ENCODE measurements around the gene SLC24A5.
A peak's percentile ranks its signal among the peaks of the same experiment; 100 is the strongest.

Gene SLC24A5

DNA sequence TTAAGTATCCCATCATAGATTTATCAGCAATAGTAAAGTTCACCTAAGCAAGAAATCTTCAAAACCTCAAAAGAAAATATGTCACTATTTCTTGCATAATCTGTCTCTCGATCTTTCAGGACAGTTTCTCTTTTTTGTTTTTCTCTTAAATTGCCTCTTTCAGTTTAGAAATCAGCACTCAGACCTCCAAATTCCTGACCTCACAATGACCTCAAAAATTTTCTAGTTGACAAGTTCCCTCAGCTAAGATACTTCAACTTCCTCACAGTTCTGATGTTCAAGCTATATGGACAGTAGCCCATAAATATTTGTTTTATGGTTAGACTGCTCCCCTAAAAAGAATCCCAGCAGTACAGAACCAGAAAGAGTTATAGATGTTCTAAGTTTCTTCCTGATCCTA, 24.1 kb downstream of the SLC24A5 start:
- TF ChIP-seq, protein P1, sequence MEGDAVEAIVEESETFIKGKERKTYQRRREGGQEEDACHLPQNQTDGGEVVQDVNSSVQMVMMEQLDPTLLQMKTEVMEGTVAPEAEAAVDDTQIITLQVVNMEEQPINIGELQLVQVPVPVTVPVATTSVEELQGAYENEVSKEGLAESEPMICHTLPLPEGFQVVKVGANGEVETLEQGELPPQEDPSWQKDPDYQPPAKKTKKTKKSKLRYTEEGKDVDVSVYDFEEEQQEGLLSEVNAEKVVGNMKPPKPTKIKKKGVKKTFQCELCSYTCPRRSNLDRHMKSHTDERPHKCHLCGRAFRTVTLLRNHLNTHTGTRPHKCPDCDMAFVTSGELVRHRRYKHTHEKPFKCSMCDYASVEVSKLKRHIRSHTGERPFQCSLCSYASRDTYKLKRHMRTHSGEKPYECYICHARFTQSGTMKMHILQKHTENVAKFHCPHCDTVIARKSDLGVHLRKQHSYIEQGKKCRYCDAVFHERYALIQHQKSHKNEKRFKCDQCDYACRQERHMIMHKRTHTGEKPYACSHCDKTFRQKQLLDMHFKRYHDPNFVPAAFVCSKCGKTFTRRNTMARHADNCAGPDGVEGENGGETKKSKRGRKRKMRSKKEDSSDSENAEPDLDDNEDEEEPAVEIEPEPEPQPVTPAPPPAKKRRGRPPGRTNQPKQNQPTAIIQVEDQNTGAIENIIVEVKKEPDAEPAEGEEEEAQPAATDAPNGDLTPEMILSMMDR (IDR thresholded peaks at IDR 0.05; ENCODE audit: insufficient read depth, low read length, missing control alignments): no peak
- no peak for DNase-seq (ENCODE audit: low read depth, low spot score)
- no peak overlapping the region for H3K4me3 ChIP-seq (ENCODE audit: low read depth, low read length)
- CTCF ChIA-PET: no interaction called here
- POLR2A ChIA-PET: no interaction called here

DNA sequence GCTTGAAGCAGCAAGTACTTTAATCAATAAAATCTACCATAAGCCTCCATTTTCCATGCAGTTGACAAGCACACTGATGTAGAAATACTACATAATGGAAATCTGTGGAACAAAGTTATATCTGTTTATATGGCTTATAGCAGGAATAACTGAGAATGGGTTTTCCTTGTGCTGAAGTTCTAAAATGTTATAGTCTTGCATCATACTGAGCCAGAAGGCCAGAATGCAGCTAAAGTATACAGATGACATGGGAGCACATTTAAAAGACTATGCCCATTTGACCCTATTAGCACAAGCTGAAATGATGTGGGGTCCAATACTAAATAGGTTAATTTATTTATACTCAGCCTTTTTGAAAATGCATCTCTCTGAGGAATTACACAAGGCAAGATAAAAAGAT, 25.1 kb downstream of the SLC24A5 start:
- H3K4me3 ChIP-seq (ENCODE audit: low read depth, low read length): no peak overlapping the region
- TF ChIP-seq, protein P1 (IDR thresholded peaks at IDR 0.05; ENCODE audit: insufficient read depth, low read length, missing control alignments): no peak
- POLR2A ChIA-PET: no interaction called here
- CTCF ChIA-PET: no interaction called here
- no peak for DNase-seq (ENCODE audit: low read depth, low spot score)

DNA sequence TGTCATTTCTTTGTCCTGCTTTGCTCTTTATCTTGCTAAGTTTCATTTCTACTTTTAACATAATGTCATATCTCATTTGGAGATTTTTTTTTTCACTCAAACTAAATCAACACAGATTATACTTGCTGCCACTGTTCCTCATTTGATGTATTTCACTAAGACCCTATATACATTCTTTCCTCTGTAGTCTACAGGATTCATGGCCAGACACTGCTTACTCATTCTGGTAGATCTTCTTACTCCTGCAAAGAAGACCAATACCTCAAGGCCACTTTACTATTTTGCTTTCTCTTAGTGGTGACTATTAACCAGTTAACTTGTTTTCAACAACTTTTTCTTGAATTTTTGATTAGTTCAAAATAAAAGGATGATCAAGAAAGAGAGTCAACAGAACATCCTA, 26.6 kb downstream of the SLC24A5 start:
- H3K4me3 ChIP-seq (ENCODE audit: low read depth, low read length): no peak overlapping the region
- ChIA-PET CTCF (no interaction called here), POLR2A (no interaction called here)
- TF ChIP-seq, protein P1 (IDR thresholded peaks at IDR 0.05; ENCODE audit: insufficient read depth, low read length, missing control alignments): no peak
- no peak for DNase-seq (ENCODE audit: low read depth, low spot score)

DNA sequence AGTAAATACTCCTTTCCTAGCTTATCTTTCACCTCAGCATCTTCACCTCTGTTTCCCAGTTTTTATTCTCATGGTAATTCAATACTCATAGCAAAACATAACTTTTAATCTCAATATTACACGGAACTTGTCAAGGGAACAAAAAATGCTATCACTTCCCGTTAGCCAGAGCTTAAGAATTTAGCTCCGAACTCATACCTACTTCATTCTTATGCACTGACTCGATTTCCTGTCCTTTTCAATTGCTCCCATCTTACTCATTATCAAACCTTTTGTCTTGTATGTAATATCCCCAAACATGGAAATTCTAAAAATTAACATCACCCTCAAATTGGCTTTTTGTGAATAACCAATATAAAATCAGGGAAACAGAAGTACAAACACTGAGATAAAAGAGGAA, 29.1 kb downstream of the SLC24A5 start:
- ChIA-PET CTCF (interaction anchor here (1.4 kb wide), 1 partner anchor 24 kb away, joined by 3 read pairs; no protein-coding TSS in a partner anchor), POLR2A (no interaction called here)
- H3K4me3 ChIP-seq (ENCODE audit: low read depth, low read length): no peak overlapping the region
- peak; percentile 26 for DNase-seq (ENCODE audit: low read depth, low spot score)
- TF ChIP-seq, protein P1 (IDR thresholded peaks at IDR 0.05; ENCODE audit: insufficient read depth, low read length, missing control alignments): no peak

DNA sequence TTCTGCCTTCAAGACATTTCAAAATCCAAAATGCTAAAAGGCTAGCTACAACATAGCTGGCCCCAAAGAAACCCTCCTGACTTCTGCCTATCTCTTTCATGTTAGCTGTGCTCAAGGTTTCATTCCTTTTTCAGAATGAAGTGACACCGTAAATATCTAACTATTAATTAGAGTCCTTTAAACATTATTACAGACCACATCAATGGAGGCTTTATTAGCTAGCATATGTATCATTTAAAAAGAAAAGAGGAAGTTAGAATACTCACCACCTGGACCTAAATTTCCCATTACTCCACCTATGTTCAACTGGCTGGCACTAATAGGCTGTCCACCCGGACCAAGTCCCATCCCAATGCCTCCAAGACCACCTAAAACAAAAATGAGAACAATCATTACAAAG, 32.7 kb downstream of the SLC24A5 start:
- TF ChIP-seq, protein P1 (IDR thresholded peaks at IDR 0.05; ENCODE audit: insufficient read depth, low read length, missing control alignments): no peak
- no peak for DNase-seq (ENCODE audit: low read depth, low spot score)
- ChIA-PET POLR2A (no interaction called here), CTCF (no interaction called here)
- H3K4me3 ChIP-seq (ENCODE audit: low read depth, low read length): no peak overlapping the region

DNA sequence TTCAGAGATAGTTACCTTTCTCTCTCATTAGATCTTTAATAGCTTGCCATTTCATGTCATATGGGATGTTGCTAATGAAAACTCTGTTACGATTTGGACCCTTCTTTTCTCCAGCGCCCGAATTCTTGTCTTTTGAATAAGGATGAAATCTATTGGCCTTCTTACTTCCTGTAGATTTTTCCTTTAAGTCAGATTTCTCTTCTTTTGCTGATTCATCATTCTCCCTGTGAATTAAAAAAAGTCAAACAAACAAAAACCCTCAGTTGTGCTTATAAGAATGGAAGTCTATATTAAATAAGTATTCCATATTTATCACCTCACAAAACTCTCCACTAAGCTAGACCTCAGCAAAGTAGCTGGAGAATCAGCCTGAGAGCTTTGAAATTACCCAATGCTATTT, 47.8 kb downstream of the SLC24A5 start:
- TF ChIP-seq, protein P1 (IDR thresholded peaks at IDR 0.05; ENCODE audit: insufficient read depth, low read length, missing control alignments): no peak
- no peak overlapping the region for H3K4me3 ChIP-seq (ENCODE audit: low read depth, low read length)
- no peak for DNase-seq (ENCODE audit: low read depth, low spot score)
- ChIA-PET CTCF (no interaction called here), POLR2A (no interaction called here)

All from AG04449 (cell line).